Measurements from ENCODE around the gene CLN6. TPM values are rescaled to one million over a fixed set of nuclear protein-coding genes. Genes with fewer than 3 reads are reported as not detected.
A peak's percentile ranks its signal among the peaks of the same experiment; 100 is the strongest.
"Not testable (repeated sequence)": the region's sequence is repeated elsewhere in the genome, so short reads cannot be mapped to it uniquely, and the experiment has no call there.

The CLN6 gene
- total RNA-seq, 1 donor: 16.8 TPM

DNA sequence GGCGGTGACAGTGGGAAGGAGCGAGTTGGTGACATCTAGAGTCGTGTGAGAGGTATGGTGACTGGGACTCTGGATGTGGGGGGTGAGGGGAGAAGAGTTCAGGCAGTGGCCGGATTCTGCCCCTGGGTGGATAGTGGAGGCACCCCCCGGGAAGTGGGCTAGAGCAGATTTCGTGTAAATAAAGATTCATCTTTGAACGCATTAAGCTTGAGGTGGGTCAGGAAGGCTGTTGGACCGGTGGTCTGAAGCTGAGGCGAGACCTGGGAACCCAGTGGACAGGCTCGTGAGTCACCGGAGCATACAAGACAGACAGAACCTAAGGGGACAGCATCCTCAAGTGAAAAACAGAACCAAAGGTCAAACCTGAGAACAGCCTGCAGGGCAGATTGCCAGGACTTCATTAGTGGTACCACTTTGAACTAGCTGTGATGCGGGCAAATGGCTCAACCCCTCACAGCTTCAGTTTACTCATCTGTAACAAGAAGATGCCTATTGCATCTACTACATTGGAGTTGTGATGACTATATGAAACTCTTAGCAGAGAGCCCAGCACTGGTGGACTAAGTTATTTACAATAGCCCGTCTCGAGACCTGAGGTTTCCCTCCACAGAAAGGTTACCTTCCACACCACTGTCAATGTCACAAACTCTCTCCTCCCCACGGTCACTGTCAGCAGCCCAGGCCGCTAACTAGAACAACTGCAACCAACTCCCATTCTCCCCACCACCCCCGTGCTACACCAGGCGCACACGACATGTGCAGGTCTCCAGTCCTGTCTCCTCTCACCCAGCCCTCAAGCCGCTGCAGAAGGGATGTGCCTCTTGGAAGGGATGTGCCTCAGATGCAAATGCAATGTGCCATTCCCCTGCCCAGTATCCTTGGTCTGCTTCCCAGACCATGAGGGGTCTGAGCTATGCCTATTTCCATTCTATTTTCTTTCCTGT, 901 bp upstream of the CLN6 start:
- DNase-seq (ENCODE audit: low read depth): no peak
- peak overlapping the region; percentile 81 for H3K4me3 ChIP-seq (ENCODE audit: low read depth, low read length)

DNA sequence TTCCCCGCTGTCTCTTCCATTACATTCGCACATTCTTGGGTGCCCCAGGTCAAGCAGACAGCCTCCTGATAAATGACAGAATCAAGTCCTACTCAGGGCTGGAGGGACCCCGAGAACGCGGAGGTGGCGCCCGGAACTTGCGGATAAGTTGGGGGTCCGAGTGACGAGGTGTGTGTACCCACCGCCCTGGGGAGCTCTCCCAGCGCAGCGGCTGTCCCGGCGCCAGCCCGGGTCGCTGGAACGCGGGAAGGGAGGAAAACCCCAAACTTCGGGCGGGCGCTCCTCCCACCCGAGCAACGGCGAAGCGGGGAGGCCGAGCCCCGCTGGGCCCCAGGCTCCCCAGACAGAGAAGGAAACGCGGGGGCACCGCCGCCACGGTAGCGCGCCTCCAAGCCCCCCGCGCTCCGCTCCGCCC, 550 bp downstream of the CLN6 start:
- TF ChIP-seq CTCF (IDR thresholded peaks at IDR 0.05; ENCODE audit: insufficient read depth, low read depth, low read length): no peak
- peak; percentile 5 for DNase-seq (ENCODE audit: low read depth)
- peak overlapping the region; percentile 81 for H3K4me3 ChIP-seq (ENCODE audit: low read depth, low read length)

More for the DNA sequence above, 901 bp upstream of the CLN6 start:
- no peak for TF ChIP-seq CTCF (IDR thresholded peaks at IDR 0.05; ENCODE audit: insufficient read depth, low read depth, low read length)

- DNase-seq (ENCODE audit: low read depth): peak; percentile 14
- no peak for TF ChIP-seq CTCF (IDR thresholded peaks at IDR 0.05; ENCODE audit: insufficient read depth, low read depth, low read length)
- H3K4me3 ChIP-seq (ENCODE audit: low read depth, low read length): peak overlapping the region; percentile 81
These were observed 1.2 kb downstream of the CLN6 start for GRCh38 chr15:68228143-68228970.

DNA sequence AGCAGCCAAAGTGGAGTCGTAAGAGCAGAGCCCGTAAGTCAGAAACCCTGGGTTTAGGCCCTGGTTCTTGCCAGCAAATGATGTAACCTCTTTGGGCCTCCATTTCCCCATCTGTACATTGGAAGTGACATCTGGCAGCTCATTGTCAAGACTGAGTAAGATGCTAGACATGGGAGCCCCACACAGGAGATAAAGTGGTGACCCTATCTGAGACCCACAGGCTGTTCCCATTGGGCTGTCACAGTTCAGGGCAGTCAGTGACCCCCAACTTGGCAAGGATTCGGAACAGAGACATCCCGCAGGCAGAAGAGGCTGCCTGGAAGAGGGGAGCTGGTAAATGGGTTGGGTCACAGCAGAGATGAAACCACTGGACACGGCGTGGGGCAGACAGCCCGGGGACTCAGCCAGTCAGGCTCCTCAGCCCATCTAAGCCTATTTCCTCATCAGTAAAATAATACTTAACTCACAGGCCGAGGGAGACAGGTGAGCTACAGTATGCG, 1.8 kb downstream of the CLN6 start:
- TF ChIP-seq CTCF (IDR thresholded peaks at IDR 0.05; ENCODE audit: insufficient read depth, low read depth, low read length): no peak
- peak overlapping the region; percentile 81 for H3K4me3 ChIP-seq (ENCODE audit: low read depth, low read length)
- no peak for DNase-seq (ENCODE audit: low read depth)

- H3K4me3 ChIP-seq (ENCODE audit: low read depth, low read length); DNase-seq (ENCODE audit: low read depth): not testable (repeated sequence)
These were observed 4.1 kb downstream of the CLN6 start for GRCh38 chr15:68225442-68225841.

DNA sequence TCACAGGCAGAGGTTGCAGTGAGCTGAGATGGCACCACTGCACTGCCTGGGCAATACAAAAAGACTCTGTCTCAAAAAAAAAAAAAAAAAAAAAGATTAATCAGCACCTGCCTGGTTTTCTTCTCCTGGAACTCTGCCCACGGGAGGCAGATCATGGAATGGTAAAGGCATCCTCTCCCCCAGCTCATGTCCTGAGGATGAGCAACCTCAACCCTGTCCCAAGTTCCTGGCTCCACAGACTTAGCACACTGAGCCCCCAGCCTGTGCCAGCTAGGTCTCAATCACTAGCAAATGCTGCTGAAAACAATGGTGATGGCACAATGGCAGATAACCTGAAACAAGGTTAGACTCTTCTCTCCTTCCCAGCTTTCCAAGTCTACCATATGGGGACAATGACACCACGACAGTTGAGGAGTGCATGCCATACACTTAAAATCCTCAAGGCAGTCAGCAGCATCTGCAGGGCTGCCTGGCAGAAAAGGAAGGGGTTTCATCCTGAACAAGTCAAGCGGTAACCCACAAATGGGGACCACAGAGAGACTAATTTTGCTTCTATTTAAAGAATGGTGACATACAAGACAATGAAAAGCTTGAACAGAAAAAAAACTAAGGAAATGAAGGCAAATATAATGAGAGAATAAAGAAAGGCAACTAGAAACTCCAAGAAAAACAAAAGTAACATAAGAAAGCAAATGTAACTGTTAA, 4.8 kb downstream of the CLN6 start:
- no peak for DNase-seq (ENCODE audit: low read depth)
- TF ChIP-seq CTCF (IDR thresholded peaks at IDR 0.05; ENCODE audit: insufficient read depth, low read depth, low read length): no peak
- H3K4me3 ChIP-seq (ENCODE audit: low read depth, low read length): no peak overlapping the region
